HG02642 (cell line): ENCODE data around the gene NUSAP1.
"Not testable (repeated sequence)": the region's sequence is repeated elsewhere in the genome, so short reads cannot be mapped to it uniquely, and the experiment has no call there.

Experiments
- ATAC-seq: cut with Tn5 transposase; IDR thresholded peaks from one replicate; pipeline ENCODE4 v1.9.1; 2021; ENCODE audit warnings: mild to moderate bottlenecking; ENCODE audit not compliant: unreplicated experiment, poor library complexity

NUSAP1 gene

DNA sequence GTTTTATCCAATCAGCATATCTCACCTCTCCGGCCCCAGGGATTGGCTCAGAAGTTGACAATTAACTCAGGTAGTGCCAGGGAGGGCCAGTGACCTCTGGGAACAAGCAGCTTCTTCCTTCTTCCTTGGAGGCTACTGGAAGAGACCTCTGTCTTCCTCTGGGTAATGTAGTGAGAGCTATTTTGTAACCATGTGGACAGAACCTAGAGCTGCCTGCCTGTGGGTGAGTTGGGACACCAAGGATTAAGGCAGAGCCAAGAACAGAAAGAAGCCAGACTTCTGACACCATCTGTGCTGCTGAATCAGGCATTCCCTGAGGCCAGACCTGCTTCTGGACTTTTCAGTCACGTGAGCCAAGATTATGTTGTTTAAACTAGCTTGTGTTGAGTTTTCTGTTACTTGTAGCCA is 75.6 kb downstream of the NUSAP1 start:
- no peak for ATAC-seq

DNA sequence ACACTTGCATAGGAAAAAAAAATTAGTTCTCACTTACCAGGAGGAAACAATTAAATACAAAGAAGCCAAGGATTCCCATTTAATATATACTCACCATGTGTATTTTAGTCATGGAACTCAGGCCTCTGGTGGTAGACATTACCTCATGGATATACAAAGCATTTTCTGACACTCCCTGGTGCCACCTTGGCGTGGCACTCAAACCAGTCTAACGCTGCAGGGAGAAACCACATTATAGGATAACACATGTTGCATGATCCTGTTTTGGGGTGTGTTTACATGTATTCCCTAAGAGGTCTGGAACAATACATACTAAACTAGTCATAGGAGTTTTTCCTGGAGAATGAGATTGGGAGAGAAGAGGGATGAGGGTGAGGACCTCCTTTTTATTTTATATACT is 78.3 kb downstream of the NUSAP1 start:
- no peak for ATAC-seq

- ATAC-seq: no peak
Observed at GRCh38 chr15:41411441-41411840, 78.8 kb downstream of the NUSAP1 start.

GRCh38 chr15:41416128-41416741 is 83.6 kb downstream of the NUSAP1 start:
- no peak for ATAC-seq

DNA sequence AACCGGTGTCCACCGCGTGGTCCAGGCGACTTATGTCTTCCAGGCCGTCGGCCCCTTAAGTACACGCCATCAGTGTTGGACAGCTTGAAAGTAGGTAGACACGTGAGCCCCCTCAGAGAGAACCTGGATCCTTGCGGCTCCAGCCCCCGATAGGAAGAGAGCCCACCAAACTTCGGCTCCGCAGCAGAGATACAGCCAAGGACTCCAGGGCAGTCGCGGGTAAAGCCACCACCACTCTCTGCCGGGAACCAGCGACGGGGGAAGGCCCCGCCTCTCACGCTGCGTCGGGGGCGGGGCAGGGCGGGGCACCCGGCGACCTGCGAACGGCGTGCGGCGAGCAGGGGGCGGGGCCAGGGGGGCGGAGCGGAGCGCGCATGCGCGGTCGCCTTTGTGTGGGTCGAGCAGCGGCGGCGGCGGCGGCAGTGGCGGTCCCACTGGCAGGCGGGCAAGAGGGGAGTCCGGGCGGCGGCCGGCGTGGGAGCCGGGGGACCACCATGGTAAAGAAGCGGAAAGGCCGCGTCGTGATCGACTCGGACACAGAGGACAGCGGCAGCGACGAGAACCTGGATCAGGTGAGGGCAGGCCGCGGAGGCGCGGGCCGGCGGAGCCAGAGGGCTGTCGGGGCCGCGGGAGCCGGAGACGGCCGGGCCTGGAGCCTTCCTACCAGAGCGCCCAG is 84.2 kb downstream of the NUSAP1 start, which contains the start of gene RTF1:
Gene RTF1 (plus strand): TSS at position 354 of the 676 bp plus-strand sequence. CDS start 21 bp downstream, at position 375.
- peak; percentile 86 for ATAC-seq

DNA sequence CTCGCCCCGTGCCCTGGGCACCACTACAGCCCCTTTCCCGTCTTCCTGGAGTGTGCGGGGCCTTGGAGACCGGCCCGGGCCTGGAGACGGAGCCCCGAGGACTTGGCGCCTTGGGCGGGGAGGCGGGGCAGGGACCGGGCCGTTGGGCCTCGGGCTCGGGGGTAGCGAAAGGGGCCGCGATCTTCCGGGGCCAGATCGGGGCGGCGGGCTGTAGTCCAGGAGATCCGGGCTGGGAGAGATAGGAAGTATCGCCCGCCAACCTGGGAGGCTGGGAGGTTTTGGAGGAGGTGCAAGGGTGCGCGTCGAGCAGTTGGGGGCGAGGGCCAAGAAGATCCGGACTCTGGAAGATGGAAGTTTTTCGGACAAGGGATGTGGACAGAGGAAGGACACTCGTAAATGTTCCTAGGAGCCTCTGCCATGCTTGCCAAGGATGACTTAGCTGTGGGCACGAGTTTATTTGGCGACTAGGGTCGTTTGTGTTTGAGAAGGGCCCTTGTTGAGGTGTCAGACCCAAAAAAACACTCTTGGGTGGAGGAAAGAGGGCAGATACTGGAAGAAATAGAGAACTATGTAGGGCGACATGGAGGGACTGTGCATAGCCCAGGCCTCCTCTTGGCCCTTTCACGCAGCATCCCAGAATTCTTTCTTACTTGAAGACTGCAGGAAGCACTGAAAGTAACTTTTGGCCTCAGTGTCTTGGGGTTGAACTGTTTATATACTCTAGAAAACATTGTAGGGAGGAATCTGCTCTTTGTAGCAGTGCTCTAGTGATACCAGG is 84.9 kb downstream of the NUSAP1 start:
- peak; percentile 52 for ATAC-seq

DNA sequence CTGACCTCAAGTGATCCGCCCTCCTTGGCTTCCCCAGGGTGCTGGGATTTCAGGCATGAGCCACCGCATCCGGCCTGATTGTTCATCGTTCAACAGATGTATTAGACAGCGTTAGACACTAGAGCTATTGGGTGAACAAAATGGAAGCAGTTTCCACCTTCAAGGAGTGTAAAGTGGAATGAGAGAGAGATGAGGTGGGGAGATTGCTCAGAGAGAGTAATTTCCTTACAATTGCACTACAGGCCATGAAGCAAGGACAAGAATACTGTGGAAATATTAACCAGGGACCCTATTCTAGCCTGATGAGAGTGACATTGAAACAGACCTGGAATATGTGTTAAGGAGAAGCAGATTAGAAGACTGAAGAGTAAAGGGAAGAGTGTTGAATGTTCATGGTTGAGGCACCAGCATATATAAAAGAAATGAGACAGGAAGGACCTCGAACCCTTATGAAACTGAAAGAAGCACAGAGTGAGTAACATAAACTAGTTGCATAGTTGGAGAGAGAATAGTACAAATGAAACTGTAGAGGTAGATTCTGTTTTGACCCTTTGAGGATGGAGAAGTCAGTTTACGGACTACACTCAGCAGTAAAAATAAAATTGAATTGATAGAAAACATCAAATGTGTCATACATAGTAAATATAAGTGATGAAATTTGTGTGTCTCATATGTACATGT is 91.4 kb downstream of the NUSAP1 start:
- peak; percentile 64 for ATAC-seq

DNA sequence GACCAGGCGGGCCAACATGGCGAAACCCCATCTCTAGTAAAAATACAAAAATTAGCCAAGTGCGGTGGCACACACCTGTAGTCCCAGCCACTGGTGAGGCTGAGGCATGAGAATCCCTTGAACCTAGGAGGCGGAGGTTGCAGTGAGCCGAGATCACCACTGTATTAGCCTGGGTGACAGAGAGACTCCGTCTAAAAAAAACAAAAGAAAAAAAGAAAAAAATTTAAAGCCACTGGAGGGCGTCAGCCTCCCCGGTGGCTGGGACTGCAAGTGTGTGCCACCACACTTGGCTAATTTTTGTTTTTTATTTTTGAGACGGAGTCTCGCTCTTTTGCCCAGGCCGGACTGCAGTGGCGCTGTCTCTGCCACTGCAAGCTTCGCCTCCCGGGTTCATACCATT is 92.1 kb downstream of the NUSAP1 start:
- ATAC-seq: no peak

DNA sequence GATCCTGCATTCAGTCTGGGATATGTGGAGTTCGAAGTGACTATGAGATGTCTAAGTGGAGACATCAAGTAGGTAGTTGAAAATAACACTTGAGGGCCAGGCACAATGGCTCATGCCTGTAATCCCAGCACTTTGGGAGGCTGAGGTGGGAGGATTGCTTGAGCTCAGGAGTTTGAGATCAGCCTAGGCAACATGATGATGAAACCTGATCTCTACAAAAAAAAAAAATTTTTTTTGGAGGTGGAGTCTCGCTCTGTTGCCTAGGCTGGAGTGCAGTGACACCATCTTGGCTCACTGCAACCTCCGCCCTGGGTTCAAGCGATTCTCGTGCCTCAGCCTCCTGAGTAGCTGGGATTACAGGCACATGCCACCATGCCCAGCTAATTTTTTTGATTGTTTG is 93.2 kb downstream of the NUSAP1 start:
- ATAC-seq: not testable (repeated sequence)

DNA sequence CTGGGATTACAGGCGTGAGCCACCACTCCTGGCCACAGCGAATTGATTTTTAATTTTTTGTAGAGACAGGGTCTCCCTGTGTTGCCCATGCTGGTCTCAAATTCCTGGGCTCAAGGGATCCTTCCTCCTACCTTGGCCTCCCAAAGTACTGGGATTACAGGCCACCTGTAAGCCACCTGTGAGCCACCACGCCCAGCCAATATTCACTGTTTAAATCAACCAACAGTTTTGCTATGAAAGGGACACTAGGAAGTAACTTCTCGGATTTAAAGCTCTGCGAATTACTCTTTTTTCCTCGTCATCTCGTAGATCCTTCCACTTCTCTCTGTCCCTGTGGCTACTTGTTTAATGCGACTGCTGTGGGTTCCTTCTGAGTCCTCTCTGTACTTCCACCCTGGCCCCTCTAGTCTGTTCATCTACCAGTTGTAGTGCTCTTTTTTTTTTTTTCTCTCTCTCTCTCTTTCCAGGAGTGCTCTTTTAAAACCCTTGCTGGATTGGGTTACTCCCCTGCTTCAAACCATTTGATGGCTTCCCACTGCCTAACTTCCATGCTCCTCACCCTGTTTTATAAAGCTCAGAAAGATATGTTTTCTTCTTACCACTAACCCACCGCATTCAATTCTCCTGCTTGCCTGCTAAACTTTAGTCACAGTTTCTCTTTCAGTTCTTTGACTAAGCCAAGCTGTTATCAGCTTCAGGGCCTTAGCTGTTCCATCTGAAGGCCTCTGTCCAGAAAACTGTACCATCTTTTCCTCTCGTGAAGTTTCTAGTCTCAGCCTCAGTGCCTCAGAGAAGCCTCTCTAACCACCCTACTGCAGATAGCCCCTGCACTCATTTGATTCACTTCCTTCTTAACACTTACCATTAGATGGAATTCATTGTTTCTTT is 96.6 kb downstream of the NUSAP1 start:
- peak; percentile 71 for ATAC-seq
